Measurements from ENCODE around the gene ALKBH3. TPM values are rescaled to one million over a fixed set of nuclear protein-coding genes. Genes with fewer than 3 reads are reported as not detected.

The ALKBH3 gene
- total and polyA plus RNA-seq, 2 experiments from 2014 or later: 10.7 to 10.8 TPM

DNA sequence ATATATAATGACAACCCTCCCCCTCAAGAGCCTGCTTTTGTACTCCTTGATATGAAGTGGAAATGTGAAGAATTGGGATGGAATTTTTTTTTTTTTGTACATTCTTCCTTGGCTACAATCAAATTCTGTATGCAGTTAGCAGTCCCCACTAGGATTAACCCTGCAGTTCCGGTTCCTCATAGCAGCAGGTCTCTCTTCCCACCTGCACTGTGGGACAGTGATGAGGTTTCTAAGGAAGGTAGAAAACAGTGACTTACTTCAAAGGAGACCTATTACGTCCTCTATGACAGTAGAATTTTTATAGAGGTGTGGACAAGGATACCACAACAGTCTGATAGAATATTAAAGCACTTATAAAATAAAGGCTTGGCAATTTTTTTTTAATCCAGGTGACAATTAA lies 46.3 kb upstream of the ALKBH3 start:
- Histone ChIP-seq H3K4me1 (ENCODE audit: insufficient read depth) (no peaks in the 10 kb centered on the region), H4K20me1 (replicated peaks; ENCODE audit: insufficient read depth) (peaks cover 8% of the 10 kb centered on the region; the same call in 1 of the 2 replicates), H3K9me2 (ENCODE audit: insufficient read depth) (no peaks in the 10 kb centered on the region), H3K27ac (ENCODE audit: low read depth) (no peak overlapping the region), H3K79me2 (replicated peaks; ENCODE audit: insufficient read depth) (no peaks in the 10 kb centered on the region), H2AFZ (no peak overlapping the region), H3K27me3 (ENCODE audit: insufficient read depth) (no peaks in the 10 kb centered on the region), H3K4me2 (no peak overlapping the region), H3K36me3 (ENCODE audit: insufficient read depth) (peaks cover 4% of the 10 kb centered on the region; the same call in 1 of the 2 replicates), H3K4me3 (no peak overlapping the region), H3F3A (replicated peaks; ENCODE audit: low read depth) (no peaks in the 10 kb centered on the region)
- no peaks in the 10 kb centered on the region for H3K27me3 Mint-ChIP-seq (ENCODE audit: insufficient read depth, low read depth, poor library complexity)
- no peaks in the 10 kb centered on the region for H3K9me3 Mint-ChIP-seq
- H3K27ac Mint-ChIP-seq: no peak overlapping the region
- no peak overlapping the region for H3K4me3 Mint-ChIP-seq
- H3K36me3 Mint-ChIP-seq (ENCODE audit: low read depth): peaks cover 14% of the 10 kb centered on the region
- TF ChIP-seq NANOG (IDR thresholded peaks at IDR 0.05; ENCODE audit: borderline replicate concordance): no peak
- TF ChIP-seq JUNB (IDR thresholded peaks at IDR 0.05; ENCODE audit: unreplicated experiment): no peak
- no peak for TF ChIP-seq CREB1 (CRISPR knock-in tag; IDR thresholded peaks at IDR 0.05; ENCODE audit: low read depth)
- no peak for TF ChIP-seq ZNF331 (CRISPR knock-in tag; IDR thresholded peaks at IDR 0.05; ENCODE audit: low read depth)
- TF ChIP-seq REST (IDR thresholded peaks at IDR 0.05; ENCODE audit: unreplicated experiment): no peak
- no peak for TF ChIP-seq POLR2AphosphoS5 (IDR thresholded peaks at IDR 0.05; ENCODE audit: low read depth)
- TF ChIP-seq CTCF (conservative IDR thresholded peaks at IDR 0.05; ENCODE audit: low read depth in 2 of 2): no peak
- TF ChIP-seq ZNF114 (CRISPR knock-in tag; IDR thresholded peaks at IDR 0.05): no peak
- TF ChIP-seq ZNF462 (CRISPR knock-in tag; IDR thresholded peaks at IDR 0.05): no peak
- no peak for TF ChIP-seq EZH2phosphoT487 (IDR thresholded peaks at IDR 0.05; ENCODE audit: unreplicated experiment)
- TF ChIP-seq STAT1 (IDR thresholded peaks at IDR 0.05; ENCODE audit: unreplicated experiment): no peak
- TF ChIP-seq EZH2 (IDR thresholded peaks at IDR 0.05; ENCODE audit: low read depth, unreplicated experiment): no peak
- no peak for TF ChIP-seq ETS1 (IDR thresholded peaks at IDR 0.05)
- no peaks in the 10 kb centered on the region for H3K4me1 Mint-ChIP-seq
- ATAC-seq: no peak
- no peak for DNase-seq (ENCODE audit: low spot score)
